ENCODE results near the gene SEMA7A. TPM values are rescaled to one million over a fixed set of nuclear protein-coding genes. Genes with fewer than 3 reads are reported as not detected.

The SEMA7A gene
- polyA plus RNA-seq, 4 donors = 6.6 to 7.9 (median 7.4) TPM

GRCh38 chr15:74417670-74418069 lies 16.1 kb downstream of the SEMA7A start:
- no peak for DNase-seq (ENCODE audit: low read depth in 4 of 4, low spot score in 3 of 4)

- DNase-seq (ENCODE audit: low read depth in 4 of 4, low spot score in 3 of 4) = no peak
Observed at GRCh38 chr15:74417225-74417624, 16.5 kb downstream of the SEMA7A start.

GRCh38 chr15:74415966-74416916 lies 17.5 kb downstream of the SEMA7A start:
- DNase-seq (ENCODE audit: low read depth in 4 of 4, low spot score in 3 of 4) = no peak

GRCh38 chr15:74414603-74415338 lies 19.0 kb downstream of the SEMA7A start:
- no peak for DNase-seq (ENCODE audit: low read depth in 4 of 4, low spot score in 3 of 4)

GRCh38 chr15:74414081-74414580 lies 19.6 kb downstream of the SEMA7A start:
- DNase-seq (ENCODE audit: low read depth in 4 of 4, low spot score in 3 of 4) = no peak

- no peak for DNase-seq (ENCODE audit: low read depth in 4 of 4, low spot score in 3 of 4)
Observed at GRCh38 chr15:74413350-74414080, 20.2 kb downstream of the SEMA7A start.

- DNase-seq (ENCODE audit: low read depth in 4 of 4, low spot score in 3 of 4) = no peak
Observed at GRCh38 chr15:74412159-74412558, 21.6 kb downstream of the SEMA7A start.

- no peak for DNase-seq (ENCODE audit: low read depth in 4 of 4, low spot score in 3 of 4)
Observed at GRCh38 chr15:74411686-74412085, 22.1 kb downstream of the SEMA7A start.

- no peak for DNase-seq (ENCODE audit: low read depth in 4 of 4, low spot score in 3 of 4)
Observed at GRCh38 chr15:74410502-74410901, 23.3 kb downstream of the SEMA7A start.

- no peak for DNase-seq (ENCODE audit: low read depth in 4 of 4, low spot score in 3 of 4)
Observed at GRCh38 chr15:74409225-74409624, 24.5 kb downstream of the SEMA7A start.

- no peak for DNase-seq (ENCODE audit: low read depth in 4 of 4, low spot score in 3 of 4)
Observed at GRCh38 chr15:74408815-74409214, 24.9 kb downstream of the SEMA7A start.

GRCh38 chr15:74408385-74408784 lies 25.4 kb downstream of the SEMA7A start:
- DNase-seq (ENCODE audit: low read depth in 4 of 4, low spot score in 3 of 4) = no peak

GRCh38 chr15:74406992-74407705 lies 26.6 kb downstream of the SEMA7A start:
- peak in 2 of 4 donors; percentile 44 to 53 for DNase-seq (ENCODE audit: low read depth in 4 of 4, low spot score in 3 of 4)

GRCh38 chr15:74406517-74406916 lies 27.2 kb downstream of the SEMA7A start:
- DNase-seq (ENCODE audit: low read depth in 4 of 4, low spot score in 3 of 4) = no peak

- DNase-seq (ENCODE audit: low read depth in 4 of 4, low spot score in 3 of 4) = no peak
Observed at GRCh38 chr15:74405823-74406222, 27.9 kb downstream of the SEMA7A start.

- no peak for DNase-seq (ENCODE audit: low read depth in 4 of 4, low spot score in 3 of 4)
Observed at GRCh38 chr15:74403991-74404563, 29.7 kb downstream of the SEMA7A start.

GRCh38 chr15:74403588-74403919 lies 30.2 kb downstream of the SEMA7A start:
- DNase-seq (ENCODE audit: low read depth in 4 of 4, low spot score in 3 of 4) = no peak

- DNase-seq (ENCODE audit: low read depth in 4 of 4, low spot score in 3 of 4) = no peak
Observed at GRCh38 chr15:74402873-74403587, 30.7 kb downstream of the SEMA7A start.

- no peak for DNase-seq (ENCODE audit: low read depth in 4 of 4, low spot score in 3 of 4)
Observed at GRCh38 chr15:74402337-74402841, 31.4 kb downstream of the SEMA7A start.

All from right renal pelvis (tissue), 4 donors.